ENCODE results near the gene CCN6. TPM values are rescaled to one million over a fixed set of nuclear protein-coding genes. Genes with fewer than 3 reads are reported as not detected.

Gene CCN6
- total RNA-seq, 4 donors from 2014 or later: 0.25 to 7.6 (median 1.0) TPM; not detected in 1

- H3K9me3 ChIP-seq: no peaks in the 10 kb centered on the region
- 63% methylated on average over 1 of the region's 1 CpG for WGBS
- peaks cover 45% of the 10 kb centered on the region for H3K36me3 ChIP-seq
- no peak overlapping the region for H3K4me3 ChIP-seq
- DNase-seq (ENCODE audit: low spot score in 2 of 2): no peak
- TF ChIP-seq EP300 (IDR thresholded peaks at IDR 0.05) (no peak), POLR2A (IDR thresholded peaks at IDR 0.05) (no peak), POLR2AphosphoS5 (IDR thresholded peaks at IDR 0.05) (no peak), CTCF (IDR thresholded peaks at IDR 0.05) (no peak)
- no peak overlapping the region for H3K27ac ChIP-seq
- no peaks in the 10 kb centered on the region for H3K27me3 ChIP-seq
- no peaks in the 10 kb centered on the region for H3K4me1 ChIP-seq
Measured at GRCh38 chr6:112117554-112117953, 63.6 kb downstream of the CCN6 start.

DNA sequence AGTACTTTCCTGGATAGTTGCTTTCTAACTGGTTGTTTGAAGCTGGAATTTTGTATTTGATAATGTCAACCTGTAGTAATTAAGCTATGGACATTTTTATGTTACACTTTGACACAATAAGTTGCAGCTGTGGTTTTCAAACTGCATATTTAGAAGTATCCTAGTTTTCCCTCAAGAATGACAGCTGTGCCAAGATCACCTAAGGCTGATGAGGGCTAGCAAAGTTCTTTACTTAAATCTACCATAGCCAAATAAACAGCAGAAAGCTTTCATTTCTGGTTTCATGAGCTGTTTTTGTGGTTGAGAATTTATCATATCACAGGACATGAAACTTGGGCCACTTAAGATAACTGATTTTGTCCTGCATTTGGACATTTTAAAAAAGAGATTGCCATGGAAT is 64.1 kb downstream of the CCN6 start:
- Histone ChIP-seq H3K27me3 (no peaks in the 10 kb centered on the region), H3K36me3 (peaks cover 43% of the 10 kb centered on the region), H3K27ac (no peak overlapping the region), H3K9me3 (no peaks in the 10 kb centered on the region), H3K4me1 (no peaks in the 10 kb centered on the region), H3K4me3 (no peak overlapping the region)
- no peak for TF ChIP-seq POLR2A (IDR thresholded peaks at IDR 0.05)
- no peak for TF ChIP-seq POLR2AphosphoS5 (IDR thresholded peaks at IDR 0.05)
- TF ChIP-seq EP300 (IDR thresholded peaks at IDR 0.05): no peak
- no peak for TF ChIP-seq CTCF (IDR thresholded peaks at IDR 0.05)
- DNase-seq (ENCODE audit: low spot score in 2 of 2): no peak

Other genes starting within 250 kb of the CCN6 start
- 10 to 100 TPM; 36.6 to 89.6 (median 67.3) TPM for gene FYN, start 180.7 kb upstream of the CCN6 start, total RNA-seq
- gene TUBE1, start 33.4 kb downstream of the CCN6 start, total RNA-seq: 10 to 100 TPM; 19.6 to 82.2 (median 31.2) TPM
- 1 to 10 TPM in 3 of 4 donors, under 1 TPM in 1; 0.72 to 3.9 (median 2.4) TPM for gene FAM229B, start 33.5 kb downstream of the CCN6 start, total RNA-seq
- gene LAMA4, start 200.5 kb downstream of the CCN6 start, total RNA-seq: 10 to 100 TPM; 10.4 to 44.0 (median 23.6) TPM

Data from suprapubic skin (tissue), 4 donors.